HepG2 (cell line): ENCODE measurements around the gene SEC14L1. TPM values are rescaled to one million over a fixed set of nuclear protein-coding genes. Genes with fewer than 3 reads are reported as not detected.

Experiments used
- ATAC-seq: fragments of 200-7000 bp; cut with Tn5 transposase; 3 replicates; pipeline ENCODE4 v1.9.1; 2020; ENCODE audit warnings: mild to moderate bottlenecking, moderate library complexity
- BruUV-seq: library from RNA; stranded (reverse); fragments of 400-500 nt; replicated peaks from 2 replicates; lab custom pipeline; 2021; lab: Mats Ljungman, UMichigan
- CTCF ChIA-PET: fragments of 300-600 bp; formaldehyde crosslinking; extraction: SDS; loops from one replicate; lab custom pipeline; 2021; ENCODE audit warnings: low total read pairs, inconsistent platforms, low intra/inter-chr PET ratio; lab: Yijun Ruan, JAX
- POLR2A ChIA-PET: fragments of 350-600 bp; sonication (Branson Sonifier 250); formaldehyde crosslinking; loops from one replicate; lab custom pipeline; 2020; ENCODE audit warnings: antibody characterized with exemption, inconsistent platforms; lab: Yijun Ruan, JAX
- DNase-seq: peaks from one replicate; pipeline ENCODE4 v3.0.0-alpha.2; 2015; ENCODE audit warnings: low spot score
- FAIRE-seq: peaks from 3 replicates; lab custom pipeline; 2011; peaks lifted over from hg19 to GRCh38; lab: Jason Lieb, UNC
- H2AFZ ChIP-seq: one replicate; pipeline ENCODE4 v1.6.1; 2011; ENCODE audit warnings: low read length, inconsistent platforms
- H3K27ac ChIP-seq: fragments of 300-600 bp; 3 replicates; pipeline ENCODE4 v1.8.0; 2011; ENCODE audit warnings: mixed run types, mild to moderate bottlenecking, mixed read lengths, low read length, inconsistent platforms; ENCODE audit not compliant: insufficient read depth; ENCODE audit errors: extremely low read length
- H3K27me3 ChIP-seq, 2 experiments: fragments of 200-600 bp in 1 of 2; 2 replicates in 1 of 2; 3 replicates in 1 of 2; pipeline versions ENCODE4 v1.6.0 to v1.8.0; 2011; ENCODE audit warnings: low read length in 2 of 2, mild to moderate bottlenecking in 2 of 2, moderate library complexity in 2 of 2, inconsistent platforms in 1 of 2; ENCODE audit not compliant: insufficient read depth in 2 of 2, control insufficient read depth in 1 of 2
- H3K36me3 ChIP-seq, 2 experiments: fragments of 200-600 bp in 1 of 2; replicated peaks in 1 of 2; 2 replicates in 1 of 2; 3 replicates in 1 of 2; pipeline versions ENCODE4 v1.5.1 to v1.8.0; 2011; ENCODE audit warnings: low read length in 2 of 2, inconsistent platforms in 1 of 2; ENCODE audit not compliant: insufficient read depth in 2 of 2, control insufficient read depth in 1 of 2
- H3K4me1 ChIP-seq: 2 replicates; pipeline ENCODE4 v1.5.1; 2012; ENCODE audit warnings: low read length, inconsistent platforms; ENCODE audit not compliant: insufficient read depth
- H3K4me2 ChIP-seq: 2 replicates; pipeline ENCODE4 v1.6.0; 2011; ENCODE audit warnings: low read depth, low read length, inconsistent platforms
- H3K4me3 ChIP-seq, 3 experiments: fragments of 200-600 bp in 1 of 3; sonication (generic), shearing (Covaris generic) in 1 of 3; replicated peaks in 1 of 3; 2 replicates each; pipeline ENCODE4 v1.5.1; 2011 to 2016; ENCODE audit warnings: low read length in 3 of 3, inconsistent platforms in 2 of 3, low read depth in 2 of 3, mild to moderate bottlenecking in 2 of 3, control low read depth in 1 of 3, mixed read lengths in 1 of 3; ENCODE audit not compliant: insufficient read depth in 1 of 3
- H3K79me2 ChIP-seq: one replicate; pipeline ENCODE4 v1.6.1; 2011; ENCODE audit warnings: low read length, inconsistent platforms; ENCODE audit not compliant: insufficient read depth
- H3K9ac ChIP-seq: 2 replicates; pipeline ENCODE4 v1.6.0; 2011; ENCODE audit warnings: mild to moderate bottlenecking, low read depth, low read length, inconsistent platforms; ENCODE audit not compliant: insufficient read depth
- H3K9me3 ChIP-seq: 2 replicates; pipeline ENCODE4 v1.5.1; 2012; ENCODE audit warnings: mild to moderate bottlenecking, low read length
- H4K20me1 ChIP-seq: 2 replicates; pipeline ENCODE4 v1.6.0; 2011; ENCODE audit warnings: inconsistent platforms, mild to moderate bottlenecking, low read length, moderate library complexity; ENCODE audit not compliant: insufficient read depth
- ZNF605 ChIP-seq: sonication (generic); formaldehyde crosslinking; IDR thresholded peaks from 2 replicates; pipeline ENCODE4 v1.8.0; 2022; ENCODE audit warnings: mild to moderate bottlenecking, missing genetic modification reagents
- WGBS: methylation state at CpG from one replicate; pipeline ENCODE4 v1.1.6; 2017; ENCODE audit warnings: low lambda C conversion rate; 5-methylcytosine and 5-hydroxymethylcytosine counted together
- in situ Hi-C: cut with HindIII; loops from 2 replicates; pipeline ENCODE4 v1.10.0; 2017; ENCODE audit warnings: low pct_unique_long_range_greater_than_20kb; ENCODE audit not compliant: extremely low pct_ligation_motif_present
- intact Hi-C: fragments of 100-400 bp; cut with micrococcal nuclease; formaldehyde crosslinking; loops from one replicate; pipeline ENCODE4 v1.10.0; 2022; ENCODE audit not compliant: unreplicated experiment
- polyA plus RNA-seq, 8 experiments: library from polyadenylated mRNA; depleted of rRNA in 3 of 8; stranded (reverse) in 7 of 8; unstranded in 1 of 8; fragments of >200 nt; fragmentation: Illumina TruSeq in 4 of 8; extraction: Trizol in 4 of 8; gene quantifications; 2 replicates each; pipeline versions ENCODE4 v1.2.1 to v1.2.3, GENCODE V29; 2011 to 2016; ENCODE audit warnings: low read depth in 4 of 8, missing spikeins in 1 of 8, mixed read lengths in 1 of 8; ENCODE audit not compliant: insufficient read depth in 1 of 8
- total RNA-seq, 5 experiments: library from RNA; depleted of rRNA; stranded (reverse); fragments of >200 nt; fragmentation: Illumina TruSeq; extraction: Trizol; gene quantifications; 2 replicates each; pipeline ENCODE4 v1.2.3, GENCODE V29; 2016; ENCODE audit warnings: low read depth in 1 of 5
- TF ChIP-seq, protein P1 (sequence below): sonication (generic); formaldehyde crosslinking; IDR thresholded peaks from 2 replicates; pipeline ENCODE4 v1.4.0; 2020; ENCODE audit warnings: mild to moderate bottlenecking, missing genetic modification reagents
- TF ChIP-seq, protein P2 (sequence below): sonication (generic); formaldehyde crosslinking; IDR thresholded peaks from 2 replicates; pipeline ENCODE4 v1.8.0; 2022; ENCODE audit warnings: mild to moderate bottlenecking, missing genetic modification reagents; ENCODE audit not compliant: insufficient replicate concordance

SEC14L1 gene
- total and polyA plus RNA-seq, 2 of the 13 experiments (the other 11 are each of a cell fraction or from before 2014, with no cell fraction given): 26.3 to 43.9 TPM

DNA sequence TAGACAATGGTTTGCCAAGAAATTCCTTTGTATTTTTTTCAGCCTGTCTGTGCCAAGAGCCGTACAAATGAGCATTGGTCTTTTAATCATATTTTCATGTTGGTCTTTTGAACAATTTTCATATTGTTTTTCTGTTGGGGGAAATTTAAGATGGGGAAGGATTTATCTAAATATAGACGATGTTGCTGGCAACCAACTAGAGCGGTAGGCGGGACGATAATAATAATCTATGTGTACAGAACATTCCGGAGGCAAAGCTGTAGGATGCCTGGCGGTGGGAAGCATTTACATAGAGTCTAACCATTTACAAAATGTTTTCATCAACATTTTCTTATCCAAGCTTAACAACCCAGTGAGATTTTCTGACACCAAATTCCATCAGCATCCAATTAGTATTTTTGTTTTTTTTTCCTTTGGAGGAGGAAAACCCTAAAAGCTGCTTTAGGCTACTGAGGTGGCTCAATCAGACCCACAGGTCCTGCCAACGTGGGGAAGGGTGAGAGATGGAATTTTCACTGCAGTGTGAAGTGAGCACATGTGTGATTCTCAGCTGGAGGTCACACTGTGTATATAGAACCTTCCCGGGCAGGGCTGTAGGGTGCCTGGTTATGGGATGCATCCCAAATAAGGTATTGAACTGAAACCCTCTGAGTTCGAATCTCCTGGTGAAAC, 11.7 kb upstream of the SEC14L1 start:
- H3K9ac ChIP-seq: no peak overlapping the region
- no peak for FAIRE-seq

More for the DNA sequence above, 11.7 kb upstream of the SEC14L1 start:
- Histone ChIP-seq H3K4me3 (no peak overlapping the region), H2AFZ (no peak overlapping the region), H3K27ac (no peak overlapping the region), H3K4me1 (peaks cover 57% of the 10 kb centered on the region), H4K20me1 (no peaks in the 10 kb centered on the region), H3K4me2 (no peak overlapping the region), H3K36me3 (no peaks in the 10 kb centered on the region), H3K79me2 (no peaks in the 10 kb centered on the region), H3K9me3 (no peaks in the 10 kb centered on the region), H3K27me3 (no peaks in the 10 kb centered on the region)
- ChIA-PET POLR2A (interaction anchor here (0.8 to 2.0 kb wide), 4 partner anchors 10 to 40 kb away, joined by 3 to 11 read pairs (median 4); partner anchors contain the start of gene SEC14L1), CTCF (no interaction called here)
- WGBS: 70% methylated on average over 10 of the region's 10 CpGs
- in situ Hi-C loops: no loop called here
- intact Hi-C loops: no loop called here
- no TSS peak for BruUV-seq
- ATAC-seq: no peak
- TF ChIP-seq, protein P1, sequence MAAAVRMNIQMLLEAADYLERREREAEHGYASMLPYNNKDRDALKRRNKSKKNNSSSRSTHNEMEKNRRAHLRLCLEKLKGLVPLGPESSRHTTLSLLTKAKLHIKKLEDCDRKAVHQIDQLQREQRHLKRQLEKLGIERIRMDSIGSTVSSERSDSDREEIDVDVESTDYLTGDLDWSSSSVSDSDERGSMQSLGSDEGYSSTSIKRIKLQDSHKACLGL (CRISPR knock-in tag): no peak
- TF ChIP-seq, protein P2, sequence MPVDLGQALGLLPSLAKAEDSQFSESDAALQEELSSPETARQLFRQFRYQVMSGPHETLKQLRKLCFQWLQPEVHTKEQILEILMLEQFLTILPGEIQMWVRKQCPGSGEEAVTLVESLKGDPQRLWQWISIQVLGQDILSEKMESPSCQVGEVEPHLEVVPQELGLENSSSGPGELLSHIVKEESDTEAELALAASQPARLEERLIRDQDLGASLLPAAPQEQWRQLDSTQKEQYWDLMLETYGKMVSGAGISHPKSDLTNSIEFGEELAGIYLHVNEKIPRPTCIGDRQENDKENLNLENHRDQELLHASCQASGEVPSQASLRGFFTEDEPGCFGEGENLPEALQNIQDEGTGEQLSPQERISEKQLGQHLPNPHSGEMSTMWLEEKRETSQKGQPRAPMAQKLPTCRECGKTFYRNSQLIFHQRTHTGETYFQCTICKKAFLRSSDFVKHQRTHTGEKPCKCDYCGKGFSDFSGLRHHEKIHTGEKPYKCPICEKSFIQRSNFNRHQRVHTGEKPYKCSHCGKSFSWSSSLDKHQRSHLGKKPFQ: peak; percentile 81
- TF ChIP-seq ZNF605 (CRISPR knock-in tag): 0 out of 2 replicates have a peak, but pooled peaks have one; percentile 20
- no peak for DNase-seq
